H1 (cell line): Measurements from ENCODE around the gene VGLL2. TPM values are rescaled to one million over a fixed set of nuclear protein-coding genes. Genes with fewer than 3 reads are reported as not detected.

Source experiments
- CTCF ChIA-PET: fragments of 300-600 bp; sonication (Branson Sonifier 250); formaldehyde crosslinking; loops from one replicate; lab custom pipeline; 2021; ENCODE audit not compliant: partially characterized antibody; lab: Charles Lee
- POLR2A ChIA-PET: fragments of 300-600 bp; sonication (Branson Sonifier 250); formaldehyde crosslinking; loops from one replicate; lab custom pipeline; 2021; ENCODE audit warnings: inconsistent platforms; ENCODE audit not compliant: partially characterized antibody; lab: Charles Lee
- DNase-seq, 2 experiments: peaks; one replicate each; pipeline versions ENCODE4 v3.0.0 to v3.0.0-alpha.2; 2010 to 2022; ENCODE audit warnings: low spot score in 2 of 2, low read depth in 1 of 2, mixed read lengths in 1 of 2
- FAIRE-seq: peaks from 2 replicates; lab custom pipeline; 2011; peaks lifted over from hg19 to GRCh38; lab: Jason Lieb, UNC
- H2AFZ ChIP-seq: 2 replicates; pipeline ENCODE4 v1.8.1; 2012; ENCODE audit warnings: low read length, inconsistent platforms
- H2AK5ac ChIP-seq: 2 replicates; pipeline ENCODE4 v1.6.1; 2013; ENCODE audit warnings: low read depth, low read length
- H2BK120ac ChIP-seq: replicated peaks from 2 replicates; pipeline ENCODE3; 2013; ENCODE audit warnings: low read depth, low read length, inconsistent platforms
- H2BK12ac ChIP-seq: 2 replicates; pipeline ENCODE4 v1.6.1; 2013; ENCODE audit warnings: low read depth, low read length
- H2BK15ac ChIP-seq: 2 replicates; pipeline ENCODE4 v1.6.1; 2013; ENCODE audit warnings: low read length
- H2BK20ac ChIP-seq: 2 replicates; pipeline ENCODE4 v1.6.1; 2013; ENCODE audit warnings: low read length
- H2BK5ac ChIP-seq: 2 replicates; pipeline ENCODE4 v1.6.1; 2013; ENCODE audit warnings: low read depth, low read length
- H3K14ac ChIP-seq: 2 replicates; pipeline ENCODE4 v1.6.1; 2013; ENCODE audit warnings: inconsistent platforms; ENCODE audit not compliant: insufficient read length
- H3K18ac ChIP-seq: 2 replicates; pipeline ENCODE4 v1.6.1; 2013; ENCODE audit warnings: low read length; ENCODE audit errors: extremely low read depth
- H3K23ac ChIP-seq: 2 replicates; pipeline ENCODE4 v1.6.1; 2013; ENCODE audit warnings: inconsistent platforms; ENCODE audit not compliant: insufficient read length
- H3K23me2 ChIP-seq: 2 replicates; pipeline ENCODE4 v1.6.1; 2013; ENCODE audit warnings: low read depth, low read length
- H3K27ac ChIP-seq: 2 replicates; pipeline ENCODE4 v1.6.1; 2011; ENCODE audit warnings: low read depth, low read length, inconsistent platforms
- H3K27me3 ChIP-seq, 4 experiments: replicated peaks in 1 of 4; 1 replicate in 1 of 4; 2 replicates in 3 of 4; pipeline versions ENCODE4 v1.6.1 to v1.8.1; 2011 to 2013; ENCODE audit warnings: low read length in 3 of 4, mild to moderate bottlenecking in 3 of 4, inconsistent platforms in 2 of 4, mixed read lengths in 2 of 4, moderate library complexity in 1 of 4; ENCODE audit not compliant: control insufficient read depth in 3 of 4, insufficient read depth in 3 of 4; ENCODE audit errors: extremely low read depth in 1 of 4
- H3K36me3 ChIP-seq, 4 experiments: 2 replicates each; pipeline versions ENCODE4 v1.6.1 to v1.8.1; 2011 to 2013; ENCODE audit warnings: mild to moderate bottlenecking in 4 of 4, low read length in 3 of 4, moderate library complexity in 2 of 4, control low read depth in 1 of 4, inconsistent platforms in 1 of 4; ENCODE audit not compliant: insufficient read depth in 4 of 4, control insufficient read depth in 2 of 4
- H3K4ac ChIP-seq: replicated peaks from 2 replicates; pipeline ENCODE3; 2013; ENCODE audit warnings: low read length, low read depth, mixed read lengths, inconsistent platforms; ENCODE audit not compliant: insufficient read length
- H3K4me1 ChIP-seq, 4 experiments: replicated peaks in 1 of 4; 1 replicate in 1 of 4; 2 replicates in 3 of 4; pipeline versions ENCODE4 v1.6.1 to v1.8.1; 2011 to 2013; ENCODE audit warnings: low read length in 3 of 4, inconsistent platforms in 2 of 4, mixed read lengths in 1 of 4; ENCODE audit not compliant: insufficient read depth in 4 of 4, control insufficient read depth in 3 of 4
- H3K4me2 ChIP-seq, 2 experiments: 2 replicates each; pipeline versions ENCODE4 v1.6.1 to v1.8.1; 2011 to 2013; ENCODE audit warnings: low read depth in 2 of 2, low read length in 2 of 2, control low read depth in 1 of 2, inconsistent platforms in 1 of 2, mild to moderate bottlenecking in 1 of 2; ENCODE audit not compliant: insufficient read depth in 1 of 2
- H3K4me3 ChIP-seq, 4 experiments: fragments of 200-600, 300-600 bp in 1 of 4; sonication (generic), shearing (Covaris generic), sonication (Bioruptor Twin) in 1 of 4; 2 replicates each; pipeline versions ENCODE4 v1.5.1 to v1.8.1; 2011 to 2016; ENCODE audit warnings: low read length in 4 of 4, low read depth in 3 of 4, control low read depth in 2 of 4, inconsistent platforms in 2 of 4, mild to moderate bottlenecking in 2 of 4, mixed read lengths in 1 of 4, moderate library complexity in 1 of 4; ENCODE audit not compliant: insufficient read depth in 2 of 4; ENCODE audit errors: extremely low read depth in 1 of 4
- H3K56ac ChIP-seq: replicated peaks from 2 replicates; pipeline ENCODE3; 2013; ENCODE audit warnings: low read depth, mild to moderate bottlenecking, mixed read lengths, low read length, inconsistent platforms; ENCODE audit not compliant: insufficient read length
- H3K79me1 ChIP-seq: 2 replicates; pipeline ENCODE4 v1.6.1; 2013; ENCODE audit warnings: low read depth, low read length, control low read depth
- H3K79me2 ChIP-seq, 2 experiments: 2 replicates each; pipeline versions ENCODE4 v1.6.1 to v1.8.1; 2012 to 2013; ENCODE audit warnings: low read length in 2 of 2, mild to moderate bottlenecking in 2 of 2, inconsistent platforms in 1 of 2; ENCODE audit not compliant: insufficient read depth in 2 of 2, control insufficient read depth in 1 of 2
- H3K9ac ChIP-seq, 4 experiments: replicated peaks in 1 of 4; 1 replicate in 1 of 4; 2 replicates in 3 of 4; pipeline versions ENCODE4 v1.6.1 to v1.8.1; 2011 to 2013; ENCODE audit warnings: low read depth in 3 of 4, low read length in 3 of 4, control low read depth in 2 of 4, mild to moderate bottlenecking in 2 of 4, moderate library complexity in 2 of 4, inconsistent platforms in 1 of 4; ENCODE audit errors: extremely low read depth in 1 of 4
- H3K9me3 ChIP-seq, 2 experiments: 2 replicates each; pipeline versions ENCODE4 v1.6.1 to v1.8.1; 2012 to 2013; ENCODE audit warnings: mild to moderate bottlenecking in 2 of 2, moderate library complexity in 2 of 2, control low read depth in 1 of 2, inconsistent platforms in 1 of 2, low read depth in 1 of 2, low read length in 1 of 2, mixed read lengths in 1 of 2; ENCODE audit not compliant: insufficient read depth in 2 of 2
- H4K20me1 ChIP-seq, 2 experiments: replicated peaks in 1 of 2; 2 replicates each; pipeline versions ENCODE3 to v1.8.1; 2011 to 2013; ENCODE audit warnings: inconsistent platforms in 2 of 2, low read length in 2 of 2, mild to moderate bottlenecking in 1 of 2; ENCODE audit not compliant: insufficient read depth in 2 of 2, control insufficient read depth in 1 of 2
- H4K5ac ChIP-seq: 2 replicates; pipeline ENCODE4 v1.6.1; 2013; ENCODE audit warnings: low read length, low read depth, mixed read lengths, inconsistent platforms; ENCODE audit not compliant: insufficient read length
- H4K8ac ChIP-seq: 2 replicates; pipeline ENCODE4 v1.8.0; 2013; ENCODE audit warnings: mild to moderate bottlenecking, moderate library complexity, low read length, inconsistent platforms; ENCODE audit not compliant: insufficient read depth; ENCODE audit errors: extremely low read depth
- H4K91ac ChIP-seq: replicated peaks from 2 replicates; pipeline ENCODE3; 2013; ENCODE audit warnings: low read length, mixed read lengths, inconsistent platforms; ENCODE audit not compliant: insufficient read length
- CEBPB ChIP-seq: IDR thresholded peaks from 2 replicates; pipeline ENCODE4 v1.6.1; 2012; ENCODE audit warnings: low read depth, low read length
- CTBP2 ChIP-seq: IDR thresholded peaks from 2 replicates; pipeline ENCODE4 v1.7.0; 2011; ENCODE audit warnings: borderline replicate concordance, mild to moderate bottlenecking, moderate library complexity, mixed read lengths, low read length; ENCODE audit not compliant: insufficient read depth, insufficient read length
- CTCF ChIP-seq, 3 experiments: IDR thresholded peaks; 1 replicate in 2 of 3; 2 replicates in 1 of 3; pipeline versions ENCODE4 v1.5.1 to v1.6.1; 2011; ENCODE audit warnings: low read length in 3 of 3, mild to moderate bottlenecking in 3 of 3, inconsistent platforms in 2 of 3, low read depth in 1 of 3, moderate library complexity in 1 of 3; ENCODE audit not compliant: insufficient read depth in 1 of 3; ENCODE audit errors: control extremely low read depth in 1 of 3
- EP300 ChIP-seq, 2 experiments: IDR thresholded peaks; 1 replicate in 1 of 2; 2 replicates in 1 of 2; pipeline ENCODE4 v1.6.1; 2011 to 2012; ENCODE audit warnings: low read depth in 2 of 2, low read length in 2 of 2, mild to moderate bottlenecking in 2 of 2, borderline replicate concordance in 1 of 2, inconsistent platforms in 1 of 2, moderate library complexity in 1 of 2
- EZH2 ChIP-seq: fragments of 200-600 bp; sonication (generic); IDR thresholded peaks from 2 replicates; pipeline ENCODE4 v1.7.1; 2012; ENCODE audit warnings: low read depth, mild to moderate bottlenecking, moderate library complexity, low read length, inconsistent platforms; ENCODE audit not compliant: severe bottlenecking
- FOSL1 ChIP-seq: IDR thresholded peaks from 2 replicates; pipeline ENCODE4 v1.6.1; 2011; ENCODE audit warnings: mild to moderate bottlenecking, low read depth, low read length, moderate library complexity; ENCODE audit not compliant: insufficient read depth
- KDM4A ChIP-seq: IDR thresholded peaks from one replicate; pipeline ENCODE4 v1.7.1; 2012; ENCODE audit warnings: low read depth, mild to moderate bottlenecking, moderate library complexity, low read length, inconsistent platforms; ENCODE audit not compliant: severe bottlenecking
- MAX ChIP-seq: IDR thresholded peaks from 2 replicates; pipeline ENCODE4 v1.6.1; 2012; ENCODE audit warnings: inconsistent platforms
- POLR2AphosphoS5 ChIP-seq: IDR thresholded peaks from 2 replicates; pipeline ENCODE4 v1.6.1; 2011; ENCODE audit warnings: low read depth, low read length
- SP4 ChIP-seq: IDR thresholded peaks from 2 replicates; pipeline ENCODE4 v1.6.1; 2012; ENCODE audit warnings: low read length, inconsistent platforms
- WGBS, 2 experiments: shearing (Covaris generic) in 1 of 2; methylation state at CpG; one replicate each; pipeline versions ENCODE4 v1.1.6 to v1.1.7; 2013 to 2015; ENCODE audit warnings: low lambda C conversion rate in 2 of 2, mixed read lengths in 2 of 2, inconsistent platforms in 1 of 2, low coverage in 1 of 2, missing lambda C conversion rate in 1 of 2; ENCODE audit not compliant: insufficient replicate concordance in 2 of 2, insufficient coverage in 1 of 2, insufficient read length in 1 of 2; ENCODE audit errors: extremely low coverage in 1 of 2, missing lambda C conversion rate in 1 of 2; 5-methylcytosine and 5-hydroxymethylcytosine counted together
- polyA plus RNA-seq, 7 experiments: library from polyadenylated mRNA; depleted of rRNA in 3 of 7; stranded (reverse) in 5 of 7; unstranded in 2 of 7; fragments of >200 nt in 5 of 7; fragments of 200-250 nt in 2 of 7; gene quantifications; 1 replicate in 5 of 7; 2 replicates in 1 of 7; 4 replicates in 1 of 7; pipeline versions ENCODE4 v1.2.1 to v1.2.3, GENCODE V29; 2011 to 2013; ENCODE audit warnings: missing spikeins in 2 of 7, mixed read lengths in 2 of 7
- total RNA-seq: library from RNA; stranded (reverse); fragmentation: NEBNext Ultra II Directional; extraction: Animal tissue kit (Norgen Biotek cat#: 25700); gene quantifications from 2 replicates; pipeline ENCODE4 v1.2.1, GENCODE V29; 2021

The VGLL2 gene
- total and polyA plus RNA-seq, 2 of the 8 experiments (the other 6 are each of a cell fraction or from before 2014, with no cell fraction given) = not detected

DNA sequence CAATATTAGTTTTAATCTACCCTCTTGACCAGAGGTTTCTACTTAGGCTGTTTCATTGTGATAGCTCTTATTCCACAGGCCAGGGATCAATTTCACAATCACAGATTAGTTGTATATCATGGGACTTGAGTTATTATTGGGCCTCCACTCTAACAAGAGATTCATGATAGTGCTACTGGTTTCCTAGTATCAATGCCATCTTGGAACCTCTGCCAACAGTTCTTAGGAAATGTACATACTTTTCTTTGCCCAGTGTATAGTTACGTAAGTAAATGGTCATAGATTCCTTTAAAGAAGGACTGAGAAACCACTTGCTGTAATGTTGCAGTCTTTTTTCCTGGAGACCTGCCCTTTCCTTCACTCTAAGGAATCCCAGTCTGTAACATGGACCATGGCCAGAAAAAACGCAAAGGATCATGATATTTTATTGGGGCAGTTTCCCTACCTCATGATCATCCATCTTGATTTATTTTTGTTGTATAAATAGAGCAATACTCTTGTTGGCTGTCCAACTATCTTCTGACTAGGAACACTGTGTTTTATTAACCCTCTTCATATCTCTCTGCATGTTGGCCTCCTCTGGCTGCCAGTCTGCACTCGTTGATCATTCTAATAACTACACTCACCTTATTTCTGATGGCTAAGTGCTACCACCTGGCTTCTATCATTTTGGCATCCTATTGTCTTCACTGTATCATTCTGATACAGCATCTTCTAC, 38.0 kb upstream of the VGLL2 start:
- Histone ChIP-seq H3K9ac (no peak overlapping the region), H4K91ac (no peak overlapping the region), H3K23ac (no peak overlapping the region), H3K23me2 (no peaks in the 10 kb centered on the region), H4K8ac (no peak overlapping the region), H2BK5ac (no peak overlapping the region), H3K4ac (no peak overlapping the region), H2AFZ (no peak overlapping the region), H3K9me3 (no peaks in the 10 kb centered on the region), H3K56ac (no peak overlapping the region), H2BK20ac (no peak overlapping the region), H3K27me3 (no peaks in the 10 kb centered on the region), H3K79me2 (no peaks in the 10 kb centered on the region), H2BK15ac (no peak overlapping the region), H3K27ac (no peak overlapping the region), H3K36me3 (no peaks in the 10 kb centered on the region), H4K5ac (no peak overlapping the region), H2AK5ac (no peak overlapping the region), H3K18ac (no peak overlapping the region), H3K79me1 (no peaks in the 10 kb centered on the region), H2BK12ac (no peak overlapping the region), H3K4me1 (no peaks in the 10 kb centered on the region), H4K20me1 (no peaks in the 10 kb centered on the region), H2BK120ac (no peak overlapping the region), H3K4me3 (no peak overlapping the region), H3K14ac (no peak overlapping the region), H3K4me2 (no peak overlapping the region)
- WGBS, 2 experiments = 94% methylated on average over 3 of the region's 3 CpGs; no CpG with 5 or more reads in 1 of the 2 experiments
- CTCF ChIA-PET = interaction anchor here (0.9 to 1.6 kb wide), 3 partner anchors 13 to 107 kb away, joined by 3 to 4 read pairs (median 3); no protein-coding TSS in a partner anchor
- FAIRE-seq = no peak
- POLR2A ChIA-PET = no interaction called here
- no peak for DNase-seq
- TF ChIP-seq CTCF (IDR thresholded peaks at IDR 0.05; ENCODE audit: control extremely low read depth in 1 of 3, insufficient read depth in 1 of 3, low read depth in 1 of 3, low read length in 3 of 3) = no peak
- TF ChIP-seq FOSL1 = no peak
- TF ChIP-seq EP300 (IDR thresholded peaks at IDR 0.05; ENCODE audit: borderline replicate concordance in 1 of 2, low read depth in 2 of 2, low read length in 2 of 2) = no peak
- no peak for TF ChIP-seq EZH2
- no peak for TF ChIP-seq SP4
- TF ChIP-seq CEBPB = no peak
- no peak for TF ChIP-seq POLR2AphosphoS5
- no peak for TF ChIP-seq CTBP2
- TF ChIP-seq MAX = no peak
- no peak for TF ChIP-seq KDM4A
